Measurements from ENCODE around the gene HDC. TPM values are rescaled to one million over a fixed set of nuclear protein-coding genes. Genes with fewer than 3 reads are reported as not detected.

The HDC gene
- total RNA-seq, 4 donors from 2014 or later: 1.4 to 8.8 (median 3.3) TPM; not detected in 1

- no peak for TF ChIP-seq CTCF (IDR thresholded peaks at IDR 0.05; ENCODE audit: low read depth)
Measured at GRCh38 chr15:50275091-50275490, 9.6 kb upstream of the HDC start.

GRCh38 chr15:50267577-50267976 is 2.1 kb upstream of the HDC start:
- no peak for TF ChIP-seq CTCF (IDR thresholded peaks at IDR 0.05; ENCODE audit: low read depth)

GRCh38 chr15:50262533-50262932 is 3.0 kb downstream of the HDC start:
- TF ChIP-seq CTCF (IDR thresholded peaks at IDR 0.05; ENCODE audit: low read depth): no peak

GRCh38 chr15:50261981-50262380 is 3.5 kb downstream of the HDC start:
- no peak for TF ChIP-seq CTCF (IDR thresholded peaks at IDR 0.05; ENCODE audit: low read depth)

- TF ChIP-seq CTCF (IDR thresholded peaks at IDR 0.05; ENCODE audit: low read depth): no peak
Measured at GRCh38 chr15:50260969-50261496, 4.5 kb downstream of the HDC start.

GRCh38 chr15:50259276-50259675 is 6.2 kb downstream of the HDC start:
- no peak for TF ChIP-seq CTCF (IDR thresholded peaks at IDR 0.05; ENCODE audit: low read depth)

GRCh38 chr15:50257924-50258323 is 7.6 kb downstream of the HDC start:
- no peak for TF ChIP-seq CTCF (IDR thresholded peaks at IDR 0.05; ENCODE audit: low read depth)

Data from subcutaneous adipose tissue (tissue), 4 donors.